ENCODE data around the gene TNRC6C.
A peak's percentile ranks its signal among the peaks of the same experiment; 100 is the strongest.

Gene TNRC6C

DNA sequence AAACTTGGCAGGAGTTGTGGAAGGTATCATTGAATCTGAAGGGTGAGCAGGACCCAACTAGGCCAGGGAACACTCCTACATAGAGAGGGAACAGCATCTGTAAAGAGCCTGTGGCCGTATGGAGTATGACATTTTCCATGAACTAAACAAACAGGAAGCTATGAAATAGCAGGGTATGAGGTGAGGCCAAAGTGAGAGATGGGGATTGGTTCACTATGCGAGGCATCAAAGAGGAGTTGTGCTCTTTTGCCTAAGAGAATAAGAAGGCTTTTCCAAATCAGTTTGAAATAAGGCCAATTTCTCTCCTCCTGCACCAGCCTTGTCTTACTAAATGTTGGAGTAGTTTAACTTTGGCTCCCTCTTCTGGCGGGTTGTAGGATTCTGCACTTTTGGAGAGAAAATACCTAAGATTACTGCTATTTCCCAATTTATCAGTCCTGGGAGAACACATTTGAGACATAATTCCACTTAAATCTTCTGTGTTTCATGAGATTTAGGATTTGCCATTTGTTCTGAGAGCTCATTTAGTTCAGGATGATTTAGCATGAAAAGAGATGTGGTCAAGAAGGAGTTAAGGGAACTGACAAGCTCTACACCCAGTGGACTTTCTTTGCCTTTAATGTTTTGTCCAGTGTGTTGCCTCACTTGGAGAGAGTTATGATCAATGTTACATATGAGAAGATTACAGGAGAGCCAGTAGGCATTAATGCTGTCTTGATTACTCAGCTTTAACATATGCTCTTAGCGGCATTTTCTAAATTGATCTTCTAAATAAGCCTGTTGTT, 55.4 kb downstream of the TNRC6C start:
- peak; percentile 40 for DNase-seq (ENCODE audit: low spot score)

DNA sequence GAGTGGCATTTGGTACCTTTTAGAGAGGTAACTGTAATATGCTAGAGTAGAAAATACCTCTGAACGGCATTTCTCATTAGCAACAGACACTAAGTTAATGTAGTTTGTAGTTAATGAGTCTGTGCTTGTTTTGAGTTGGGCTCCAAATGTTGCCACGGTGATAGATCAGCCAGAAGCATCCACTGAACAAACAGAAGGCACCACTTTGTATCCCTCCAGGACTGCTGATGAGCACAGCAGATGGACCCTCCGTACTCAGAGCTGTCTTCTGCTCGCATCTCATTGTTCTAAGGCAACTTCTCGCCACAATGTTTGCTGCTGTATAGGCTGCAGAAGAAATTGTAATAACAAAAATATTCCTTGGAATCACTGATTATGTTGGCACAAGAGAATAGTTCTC, 56.1 kb downstream of the TNRC6C start:
- DNase-seq (ENCODE audit: low spot score), result no peak

DNA sequence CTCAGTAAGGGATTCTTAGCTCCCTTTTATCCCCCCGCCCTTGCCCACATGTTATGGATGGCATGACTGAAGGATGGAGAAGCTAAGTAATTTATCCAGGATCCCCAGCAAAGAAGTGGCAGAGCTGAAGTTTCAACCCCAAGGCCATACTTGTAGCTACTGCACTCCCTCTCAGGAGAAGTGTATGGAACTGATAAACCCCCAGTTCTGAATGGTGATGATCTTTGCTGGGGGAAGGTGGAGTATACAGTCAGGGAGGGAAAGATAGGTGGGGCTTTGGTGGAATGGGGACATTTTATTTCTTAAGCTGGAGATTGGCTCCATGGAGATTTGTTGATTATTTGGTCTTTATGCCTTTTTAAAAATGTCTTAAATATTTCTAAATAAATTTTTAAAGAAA, 58.3 kb downstream of the TNRC6C start:
- no peak for DNase-seq (ENCODE audit: low spot score)

DNA sequence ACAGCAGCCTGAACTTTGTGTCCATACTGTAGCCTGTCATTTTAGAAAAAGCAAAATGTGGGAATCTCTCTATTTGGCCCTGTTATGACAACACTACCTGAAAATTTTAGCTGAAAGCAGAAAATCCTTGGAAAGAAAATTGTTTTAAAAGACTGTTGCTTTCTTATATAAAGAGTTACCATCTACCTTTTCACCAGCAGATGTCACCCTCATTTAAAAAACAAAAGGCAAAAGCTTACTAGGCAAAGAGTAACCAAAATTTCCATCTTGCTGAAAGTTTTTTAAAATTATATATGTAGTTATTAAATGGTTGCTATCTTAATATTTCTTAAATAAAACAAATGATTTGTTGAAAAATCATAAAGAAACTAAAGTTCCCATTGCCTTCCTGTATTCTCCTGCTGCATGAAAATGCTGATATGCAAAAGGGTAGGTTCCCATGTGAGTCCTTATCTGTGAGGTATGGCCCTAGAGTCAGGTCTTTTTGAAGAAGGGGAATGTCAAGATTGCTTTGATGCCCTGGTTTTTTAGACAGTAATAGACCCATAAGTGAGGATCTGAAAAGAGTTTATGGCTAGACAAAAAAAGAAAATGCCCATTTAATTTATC, 61.0 kb downstream of the TNRC6C start:
- no peak for DNase-seq (ENCODE audit: low spot score)

DNA sequence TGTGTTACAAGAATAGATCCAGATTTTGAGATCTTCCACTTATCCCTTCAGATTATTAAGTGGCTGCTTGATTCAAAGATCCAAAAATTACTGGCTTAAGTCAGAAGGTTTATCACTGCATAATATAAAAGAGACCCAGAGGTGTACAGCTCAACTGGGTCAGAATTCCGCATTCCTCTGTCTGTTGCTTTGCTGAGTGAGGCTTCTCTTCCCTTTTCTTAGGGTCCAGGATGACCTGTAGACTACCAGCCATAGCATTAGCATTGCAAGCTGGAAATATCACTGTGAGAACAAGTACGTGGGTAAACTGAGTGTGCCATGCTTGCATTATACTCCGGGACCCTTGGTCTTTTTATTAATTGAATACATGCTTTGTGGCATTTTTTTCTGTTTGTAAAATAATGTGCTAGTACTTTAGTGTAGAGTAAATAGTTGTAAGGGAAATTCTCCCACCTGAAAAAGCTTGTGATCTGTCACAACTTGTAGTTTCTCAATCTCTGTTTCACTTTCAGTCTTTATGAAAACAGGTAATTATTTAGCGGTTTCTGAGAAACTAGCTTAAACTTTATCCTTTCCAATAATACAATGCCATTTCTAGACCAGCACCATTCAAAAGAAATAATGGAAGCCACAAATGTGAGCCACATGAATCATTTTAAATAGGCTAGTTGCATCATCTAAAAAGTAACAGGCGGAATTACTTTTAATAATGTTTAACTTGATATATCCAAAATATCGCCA, 61.6 kb downstream of the TNRC6C start:
- DNase-seq (ENCODE audit: low spot score), result no peak

DNA sequence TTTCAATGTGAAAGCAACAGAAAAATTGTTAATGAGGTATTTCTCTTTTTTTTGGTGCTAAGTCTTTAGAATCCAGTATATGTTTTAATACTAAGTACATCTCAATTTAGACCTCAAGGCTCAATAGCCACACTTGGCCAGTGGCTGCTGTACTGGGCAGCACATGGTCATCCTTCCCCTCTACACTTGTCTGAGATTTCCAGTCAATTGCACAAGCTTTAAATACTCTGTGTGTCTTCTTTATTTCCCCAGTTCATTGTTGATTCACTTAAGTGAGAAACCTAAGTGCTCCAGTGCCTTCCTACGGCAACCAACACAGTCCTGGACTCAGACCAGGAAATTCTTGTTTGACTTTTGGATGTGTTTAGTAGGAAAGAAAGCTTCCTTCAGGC, 62.2 kb downstream of the TNRC6C start:
- DNase-seq (ENCODE audit: low spot score), result no peak

DNA sequence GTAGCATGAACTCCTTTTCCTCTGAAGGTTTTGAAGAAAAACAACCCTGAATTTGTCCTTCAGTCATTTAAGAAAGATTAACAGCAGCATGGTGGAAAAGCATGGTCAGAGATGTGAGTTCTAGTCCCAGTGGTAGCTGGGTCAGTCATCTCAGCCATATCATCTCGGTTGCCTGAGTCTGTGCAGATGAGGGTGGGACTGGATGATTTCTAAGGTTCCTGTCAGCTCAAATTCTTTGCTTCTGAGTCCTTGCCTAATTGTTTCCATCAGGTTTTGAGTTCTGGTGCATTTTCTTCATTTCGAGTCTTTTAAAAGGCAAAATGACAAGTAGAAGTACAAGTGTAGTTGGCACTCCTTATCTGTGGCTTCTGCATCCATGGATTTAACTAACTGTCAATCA, 63.9 kb downstream of the TNRC6C start:
- DNase-seq (ENCODE audit: low spot score), result no peak

DNA sequence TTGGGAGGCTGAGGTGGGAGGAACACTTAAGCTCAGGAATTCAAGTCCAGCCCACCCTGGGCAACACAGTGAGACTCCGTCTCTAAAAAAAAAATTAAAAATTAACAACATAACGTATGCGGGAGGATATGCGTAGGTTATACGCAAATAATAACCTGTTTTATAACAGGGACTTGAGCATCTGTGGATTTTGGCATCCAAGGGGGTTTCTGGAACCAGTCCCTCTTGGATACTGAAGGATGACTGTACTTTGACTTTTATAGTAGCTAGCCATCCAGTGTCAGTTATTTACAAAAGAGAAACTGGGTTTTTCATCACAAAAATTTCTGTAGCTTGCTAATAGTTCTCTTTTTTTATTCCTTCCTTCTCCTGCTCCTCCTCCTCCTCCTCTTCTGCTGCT, 64.5 kb downstream of the TNRC6C start:
- DNase-seq (ENCODE audit: low spot score), result no peak

DNA sequence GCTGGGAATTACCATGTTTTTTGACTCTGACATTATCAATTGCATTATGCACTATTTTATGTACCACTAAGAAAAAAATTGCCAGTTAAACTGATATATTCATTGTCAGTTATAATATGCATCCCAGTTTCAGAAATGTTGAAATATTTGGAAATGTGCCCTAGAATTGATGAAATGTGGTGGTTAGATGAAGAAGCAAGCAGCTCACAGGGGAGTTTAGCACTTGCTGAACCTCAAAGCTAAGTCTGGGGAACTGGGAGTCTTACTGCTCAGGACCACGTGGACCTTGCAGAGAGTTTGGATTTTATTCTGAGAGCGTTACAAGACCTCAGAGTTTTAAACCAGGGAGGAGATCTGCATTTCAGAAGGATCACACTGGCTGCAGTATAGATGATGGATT, 67.9 kb downstream of the TNRC6C start:
- DNase-seq (ENCODE audit: low spot score), result no peak

DNA sequence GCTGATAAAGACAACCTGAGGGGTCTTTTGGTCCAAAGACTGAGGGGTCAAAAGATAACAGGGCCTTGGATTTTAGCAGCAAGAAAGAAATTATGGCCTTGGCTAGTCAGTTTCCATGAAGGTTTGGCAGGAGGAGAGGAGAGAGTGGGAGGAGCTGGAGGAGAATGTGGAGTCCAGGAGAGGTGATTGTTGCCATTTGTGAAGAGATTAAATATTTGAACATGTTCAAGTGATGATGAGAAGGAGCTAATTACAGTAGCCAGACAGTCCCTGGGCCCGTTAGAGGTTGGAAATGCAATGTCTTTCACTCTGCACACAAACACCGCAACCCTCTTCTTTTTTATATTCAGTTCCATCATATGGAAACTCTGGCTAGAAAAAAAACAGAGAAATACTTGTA, 68.6 kb downstream of the TNRC6C start:
- DNase-seq (ENCODE audit: low spot score), result no peak

DNA sequence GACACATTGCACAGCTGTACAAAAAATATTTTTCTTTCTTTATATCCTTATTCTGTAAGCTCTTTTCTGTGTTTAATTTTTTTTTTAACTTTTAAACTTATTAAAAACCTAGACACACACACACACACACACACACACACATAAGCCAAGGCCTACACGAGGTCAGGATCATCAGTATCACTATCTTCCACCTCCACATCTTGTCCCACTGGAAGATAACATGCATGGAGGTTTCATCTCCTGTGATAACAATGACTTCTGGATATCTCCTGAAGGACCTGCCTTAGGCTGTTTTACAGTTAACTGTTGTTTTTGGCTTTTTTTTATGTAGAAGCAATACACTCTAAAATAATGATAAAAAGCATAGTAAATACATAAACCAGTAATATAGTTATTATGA, 71.2 kb downstream of the TNRC6C start:
- DNase-seq (ENCODE audit: low spot score), result no peak

DNA sequence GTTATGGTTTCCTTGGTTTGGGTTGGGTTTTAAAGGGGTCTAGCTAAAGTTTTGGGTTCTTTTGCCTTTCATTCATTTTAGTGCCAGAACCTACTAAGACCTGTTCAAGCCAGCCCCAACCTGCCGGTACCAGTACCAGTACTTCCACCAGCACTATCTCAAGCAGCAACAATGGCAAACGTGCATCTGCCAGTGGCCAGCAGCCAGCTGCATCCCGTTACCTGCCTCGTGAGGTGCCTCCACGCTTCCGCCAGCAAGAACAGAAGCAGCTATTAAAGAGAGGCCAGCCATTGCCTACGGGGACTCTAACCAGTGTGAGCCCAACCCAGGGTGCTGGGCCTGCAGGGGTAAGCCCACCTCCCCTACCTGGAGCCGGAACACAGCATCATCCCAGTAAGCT, 72.9 kb downstream of the TNRC6C start:
- DNase-seq (ENCODE audit: low spot score), result no peak

DNA sequence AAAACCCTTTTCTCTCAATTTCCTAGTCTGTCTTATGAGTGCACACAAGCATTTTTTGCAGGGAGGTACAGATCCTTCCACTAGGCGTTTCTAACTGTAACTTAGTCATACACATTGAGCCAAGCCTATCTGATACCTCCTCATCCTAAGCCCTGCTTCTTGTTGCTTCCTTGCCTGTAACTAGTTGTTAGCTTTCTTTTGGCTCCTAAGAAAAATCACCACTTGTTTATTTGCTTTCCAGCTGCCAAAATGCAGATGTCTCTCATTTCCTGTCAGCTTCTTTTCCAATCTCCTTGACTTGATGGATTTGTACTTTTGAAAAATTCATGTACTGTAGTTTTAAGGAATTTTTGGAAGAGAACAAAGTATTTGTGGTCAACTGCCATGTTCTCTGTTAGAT, 73.7 kb downstream of the TNRC6C start:
- no peak for DNase-seq (ENCODE audit: low spot score)

DNA sequence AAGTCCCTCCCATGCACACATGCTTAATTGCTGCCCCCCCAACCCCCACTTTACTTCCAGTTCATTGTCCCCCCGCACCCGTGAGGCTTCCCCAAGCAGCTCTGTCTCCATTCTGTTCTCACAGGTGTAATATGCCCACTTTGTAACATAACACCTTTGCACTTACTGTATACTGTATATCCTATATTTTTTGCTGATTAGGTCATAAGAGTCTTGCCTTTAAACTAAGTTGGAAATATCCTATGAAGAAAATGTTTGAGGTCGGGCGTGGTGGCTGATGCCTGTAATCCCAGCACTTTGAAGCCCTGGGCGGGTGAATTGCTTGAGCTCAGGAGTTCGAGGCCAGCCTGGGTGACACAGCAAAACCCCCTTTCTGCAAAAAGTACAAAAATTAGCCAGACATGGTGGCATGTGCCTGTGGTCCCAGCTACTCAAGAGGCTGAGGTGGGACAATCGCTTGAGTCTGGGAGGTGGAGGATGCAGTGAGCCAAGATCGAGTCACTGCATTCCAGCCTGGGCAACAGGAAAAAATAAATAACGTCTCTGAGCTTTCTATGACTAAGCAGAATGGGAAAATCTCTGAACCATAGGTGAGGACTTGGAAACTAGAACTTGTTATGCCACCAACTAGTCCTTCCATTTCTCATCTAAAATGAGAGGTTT, 76.1 kb downstream of the TNRC6C start:
- no peak for DNase-seq (ENCODE audit: low spot score)

DNA sequence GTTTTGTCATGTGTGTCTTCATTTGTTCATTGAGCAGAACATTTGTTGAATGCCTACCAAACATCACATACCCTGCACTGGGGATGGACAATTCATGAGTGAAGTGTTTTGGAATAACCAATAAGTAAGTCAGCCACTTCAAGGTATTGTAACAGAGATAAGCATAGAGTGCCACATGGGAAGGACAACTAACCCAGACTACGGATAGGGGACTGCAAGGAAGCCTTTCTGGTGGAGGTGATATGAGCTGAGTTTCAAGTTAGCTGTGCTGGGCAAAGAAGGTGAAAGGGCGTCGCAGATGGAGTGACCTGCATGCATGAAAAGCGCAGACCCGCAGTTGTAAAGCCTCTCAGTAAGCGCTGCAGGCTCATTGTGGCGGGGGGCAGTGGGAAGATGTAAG, 78.8 kb downstream of the TNRC6C start:
- DNase-seq (ENCODE audit: low spot score), result no peak

DNA sequence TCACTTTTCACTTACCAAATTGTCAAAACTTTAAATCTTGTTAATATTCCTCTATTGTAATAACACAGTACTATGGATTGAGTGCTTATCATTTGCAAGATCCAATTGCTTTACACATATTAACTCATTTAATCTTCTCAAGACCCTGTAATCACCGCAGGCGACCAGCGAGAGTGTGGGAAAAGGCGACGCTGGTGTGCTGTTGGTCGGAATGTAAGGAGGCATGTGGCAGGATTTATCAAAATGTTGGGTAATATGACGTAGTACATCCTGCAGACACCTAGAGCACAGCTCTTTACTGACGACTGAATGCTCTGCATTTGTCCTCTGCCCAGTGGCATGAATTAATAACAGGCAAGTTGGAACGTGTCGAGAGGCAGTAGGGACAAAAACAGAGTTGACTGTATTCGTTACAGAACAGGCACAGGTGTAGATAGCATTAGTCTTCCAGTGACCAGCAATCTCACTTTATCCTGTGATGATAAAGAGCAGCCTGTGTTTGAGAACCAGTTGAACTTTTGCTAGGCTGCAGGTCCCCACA, 80.3 kb downstream of the TNRC6C start:
- no peak for DNase-seq (ENCODE audit: low spot score)

DNA sequence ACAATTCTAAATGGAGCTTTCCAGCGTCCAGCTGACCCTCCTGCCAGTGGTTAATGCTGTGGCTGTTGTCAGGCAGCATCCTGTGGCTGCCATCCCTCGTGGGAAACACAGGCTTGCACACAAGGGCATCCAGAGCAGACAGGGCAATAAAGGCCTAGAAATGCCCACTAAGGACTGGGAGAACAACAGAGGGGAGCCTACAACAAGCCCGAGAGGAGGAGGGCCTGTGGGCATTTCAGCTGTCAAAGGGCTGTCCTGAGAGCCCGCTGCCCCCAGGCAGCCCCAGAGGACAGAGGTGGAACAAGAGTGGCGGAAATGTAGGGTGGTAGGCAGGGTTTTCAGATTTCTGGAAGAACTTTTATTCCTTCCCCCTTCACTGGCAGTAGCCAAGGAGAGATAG, 81.1 kb downstream of the TNRC6C start:
- DNase-seq (ENCODE audit: low spot score), result no peak

DNA sequence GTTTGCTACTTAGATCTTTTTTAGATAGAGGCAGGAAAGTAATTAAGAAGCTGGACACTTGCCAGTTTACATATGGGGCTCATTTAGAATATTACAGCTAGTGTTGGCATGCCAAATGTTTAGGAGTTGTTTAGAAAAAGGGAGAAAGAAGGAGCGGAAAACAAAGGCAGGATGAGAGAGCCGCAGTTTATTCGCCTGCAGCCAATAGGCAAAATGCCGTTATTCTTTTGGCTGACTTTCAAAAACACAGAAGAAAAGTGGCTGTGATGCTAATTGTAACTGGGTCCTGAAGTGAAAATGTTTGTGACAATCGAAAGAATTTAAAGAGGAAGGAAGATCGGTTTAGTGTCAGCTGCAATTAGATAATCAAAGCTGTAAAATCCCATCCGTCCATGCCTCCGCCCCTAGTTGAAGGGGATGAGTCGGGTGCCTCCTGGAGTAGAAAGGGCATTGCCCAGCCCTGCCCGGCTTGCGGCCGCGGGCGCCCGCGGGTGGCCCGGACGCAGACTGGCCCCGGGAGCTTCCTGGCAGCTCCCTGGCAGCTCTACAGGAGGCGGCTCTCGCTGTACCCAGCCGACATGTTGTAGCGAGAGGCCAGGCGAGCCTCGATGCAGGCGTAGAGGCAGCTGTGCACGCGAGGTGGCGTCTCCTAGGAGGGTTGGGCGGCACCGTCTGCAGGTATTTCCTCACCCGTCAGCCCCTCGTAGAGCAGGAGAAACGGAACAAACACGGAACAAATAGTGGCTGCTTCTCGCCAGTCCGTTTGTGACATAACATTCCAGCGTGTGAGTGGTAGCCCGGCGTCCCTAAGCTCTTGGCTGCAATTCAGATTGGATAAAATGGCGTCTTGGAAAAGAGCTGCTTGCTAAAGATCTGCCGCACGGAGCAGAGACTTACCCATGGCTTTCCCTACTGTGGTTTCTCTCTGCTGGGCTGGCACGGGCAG, 82.2 kb downstream of the TNRC6C start:
- DNase-seq (ENCODE audit: low spot score), result peak; percentile 34

DNA sequence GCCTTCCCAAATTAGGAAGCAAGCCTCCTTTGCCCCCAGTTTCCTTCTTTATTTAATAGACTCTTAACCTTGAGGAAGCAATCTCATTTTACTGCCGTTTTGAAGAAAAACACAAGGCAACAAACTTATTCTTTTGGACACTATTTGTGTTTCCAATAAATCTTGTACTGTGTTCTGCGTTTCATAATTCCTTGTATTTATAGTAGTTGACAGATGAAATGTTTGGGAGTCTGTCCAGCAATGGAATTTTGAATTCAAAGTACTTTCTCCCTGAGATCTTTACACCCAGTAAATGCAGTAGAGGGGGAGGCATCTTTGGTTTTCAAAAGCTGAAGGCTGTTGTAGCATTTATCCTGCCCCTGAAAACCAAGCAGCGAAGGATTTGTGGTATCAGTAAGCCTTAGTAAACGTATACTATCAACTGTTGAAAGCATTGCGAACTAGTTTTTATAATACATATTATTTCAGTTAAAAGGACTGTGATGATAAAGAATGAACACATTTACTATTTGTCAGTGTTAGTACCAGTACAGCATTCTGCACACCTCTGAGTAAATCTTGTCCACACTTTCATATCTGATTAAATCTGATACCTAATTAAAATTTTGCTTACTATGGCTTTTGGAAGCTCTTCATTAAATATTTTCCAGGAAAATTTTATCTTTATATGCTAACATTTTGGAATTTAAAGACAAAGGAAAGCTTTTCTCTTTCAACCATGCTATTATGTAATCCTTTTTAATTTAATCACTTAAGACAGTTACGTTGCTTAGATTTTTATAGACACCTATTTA, 83.1 kb downstream of the TNRC6C start:
- no peak for DNase-seq (ENCODE audit: low spot score)

DNA sequence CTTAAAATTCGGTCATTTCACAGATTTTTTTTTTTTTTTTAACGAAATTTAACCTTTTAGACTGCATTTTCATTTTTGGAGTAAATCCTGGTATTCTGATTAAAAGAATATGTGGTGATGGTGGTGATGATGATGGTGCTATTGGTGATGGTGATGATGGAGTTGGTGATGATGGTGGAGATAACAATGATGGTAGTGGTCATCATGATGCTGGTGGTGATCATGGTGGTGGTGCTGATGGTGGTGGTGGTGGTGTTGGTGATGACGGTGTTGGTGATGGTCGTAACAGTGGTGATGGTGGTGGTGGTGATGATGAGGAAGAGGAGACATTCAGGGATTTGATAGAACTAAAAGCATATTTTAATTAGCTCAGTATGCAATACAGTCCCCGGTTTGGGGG, 84.0 kb downstream of the TNRC6C start:
- no peak for DNase-seq (ENCODE audit: low spot score)

DNA sequence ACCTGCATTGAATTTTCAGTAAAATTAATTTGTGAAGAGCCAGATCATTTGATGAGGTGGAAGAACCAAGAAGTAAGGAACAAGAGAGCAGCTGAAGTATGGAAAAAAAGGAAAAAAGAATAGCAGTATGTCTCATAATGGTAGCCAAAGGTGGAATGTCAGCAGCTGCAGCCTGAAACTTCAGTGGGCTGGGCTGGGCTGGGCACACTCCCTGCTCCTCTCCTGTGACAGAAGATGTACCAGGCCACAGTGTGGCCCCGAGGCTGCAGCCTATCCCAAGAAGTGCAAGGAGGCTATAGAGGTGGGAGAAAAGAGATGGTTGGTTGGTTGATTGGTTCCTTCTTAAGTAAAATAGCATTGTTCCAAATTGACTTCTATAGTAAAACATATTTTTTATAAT, 84.5 kb downstream of the TNRC6C start:
- DNase-seq (ENCODE audit: low spot score), result no peak
